ENCODE results near the gene NEU2.

The NEU2 gene

GRCh38 chr2:233032551-233033320 is at the start of gene NEU2:
TSS of gene NEU2 (plus strand) at chr2:233032672. CDS start at chr2:233032672, 0 bp downstream.
- no peak for DNase-seq

- DNase-seq: no peak
Observed at GRCh38 chr2:232982926-232983668, 49.4 kb upstream of the NEU2 start.

- DNase-seq: no peak
Observed at GRCh38 chr2:232983669-232984140, 48.8 kb upstream of the NEU2 start.

GRCh38 chr2:232984451-232985207 is 47.8 kb upstream of the NEU2 start:
- no peak for DNase-seq

- DNase-seq: no peak
Observed at GRCh38 chr2:232986155-232986554, 46.3 kb upstream of the NEU2 start.

- no peak for DNase-seq
Observed at GRCh38 chr2:232993231-232993821, 39.1 kb upstream of the NEU2 start.

GRCh38 chr2:232994446-232994845 is 38.0 kb upstream of the NEU2 start:
- DNase-seq: no peak

- DNase-seq: no peak
Observed at GRCh38 chr2:232997749-232998665, 34.5 kb upstream of the NEU2 start.

- DNase-seq: no peak
Observed at GRCh38 chr2:232998666-232998985, 33.8 kb upstream of the NEU2 start.

- DNase-seq: no peak
Observed at GRCh38 chr2:232999354-232999753, 33.1 kb upstream of the NEU2 start.

- no peak for DNase-seq
Observed at GRCh38 chr2:233000886-233001750, 31.4 kb upstream of the NEU2 start.

GRCh38 chr2:233002829-233003657 is 29.4 kb upstream of the NEU2 start:
- DNase-seq: no peak

GRCh38 chr2:233003658-233004555 is 28.6 kb upstream of the NEU2 start:
- DNase-seq: no peak

- no peak for DNase-seq
Observed at GRCh38 chr2:233005096-233005495, 27.4 kb upstream of the NEU2 start.

GRCh38 chr2:233006648-233007047 is 25.8 kb upstream of the NEU2 start:
- no peak for DNase-seq

- DNase-seq: no peak
Observed at GRCh38 chr2:233007270-233007669, 25.2 kb upstream of the NEU2 start.

GRCh38 chr2:233007739-233008138 is 24.7 kb upstream of the NEU2 start:
- no peak for DNase-seq

GRCh38 chr2:233009661-233010060 is 22.8 kb upstream of the NEU2 start:
- no peak for DNase-seq

Data from CD4-positive, alpha-beta T cell treated with Interferon alpha-2 for 1 hour (primary cell).